ENCODE results near the gene ECT2L.

DNA sequence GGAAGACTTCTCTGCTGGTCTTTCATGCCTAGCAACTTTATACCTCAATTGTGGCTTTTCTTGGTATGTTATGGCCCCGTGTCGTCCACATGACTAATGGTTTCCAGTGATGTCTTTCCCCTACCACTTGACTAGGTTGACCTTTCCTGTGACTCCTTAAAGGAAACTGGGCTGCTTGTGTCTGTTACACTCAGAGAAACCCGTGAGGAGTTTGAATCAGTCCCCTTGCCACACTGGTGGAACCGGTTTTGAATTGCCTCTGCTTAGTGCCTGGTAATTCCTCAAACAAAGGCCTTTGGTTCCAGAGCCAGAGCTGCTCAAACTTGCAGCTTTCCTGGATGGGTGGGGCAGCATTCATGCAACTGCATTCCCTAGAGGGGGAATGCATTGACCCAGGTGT lies 21.9 kb downstream of the ECT2L start:
- no peak for TF ChIP-seq TAF1 (IDR thresholded peaks at IDR 0.05; ENCODE audit: low read depth, low read length)
- TF ChIP-seq POLR2A (IDR thresholded peaks at IDR 0.05; ENCODE audit: low read depth, low read length) = no peak

Data from GM12891 (cell line).